ENCODE measurements around the gene EIF2AK3. TPM values are rescaled to one million over a fixed set of nuclear protein-coding genes. Genes with fewer than 3 reads are reported as not detected.

Gene EIF2AK3
- total RNA-seq, 1 experiment from 2014 or later, result 9.8 TPM

- in situ Hi-C loops (cut with HindIII; ENCODE audit: low sequenced_read_pairs), result no loop called here
- no peak for DNase-seq (ENCODE audit: low spot score)
Measured at GRCh38 chr2:88603146-88603545, 24.1 kb downstream of the EIF2AK3 start.

- in situ Hi-C loops (cut with HindIII; ENCODE audit: low sequenced_read_pairs), result no loop called here
Measured at GRCh38 chr2:88602022-88602421, 25.2 kb downstream of the EIF2AK3 start.

GRCh38 chr2:88601286-88601685 lies 26.0 kb downstream of the EIF2AK3 start:
- in situ Hi-C loops (cut with HindIII; ENCODE audit: low sequenced_read_pairs), result no loop called here
- DNase-seq (ENCODE audit: low spot score), result no peak

More at GRCh38 chr2:88602022-88602421, 25.2 kb downstream of the EIF2AK3 start:
- no peak for DNase-seq (ENCODE audit: low spot score)

DNA sequence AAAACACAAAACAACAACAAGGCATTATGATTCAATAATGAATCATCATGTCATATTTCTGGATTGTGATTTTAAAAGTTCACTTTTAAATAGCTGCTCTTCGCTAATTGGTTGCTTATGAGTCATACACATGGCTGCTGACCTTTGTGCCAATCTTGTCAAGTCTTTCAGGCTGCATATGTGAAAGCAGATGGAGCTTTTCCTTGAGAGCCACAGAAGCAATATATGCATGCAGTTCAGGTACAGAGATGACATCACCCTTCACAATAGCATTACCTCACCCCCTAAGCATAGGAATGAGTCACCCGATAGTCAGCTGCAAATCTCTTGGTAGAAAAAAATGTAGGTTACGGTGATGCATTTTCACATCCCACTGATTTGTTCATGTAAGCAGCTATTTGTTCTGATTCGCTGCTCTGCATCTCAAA lies 27.2 kb downstream of the EIF2AK3 start:
- DNase-seq (ENCODE audit: low spot score), result peak; percentile 87

GRCh38 chr2:88599527-88599926 lies 27.7 kb downstream of the EIF2AK3 start:
- no peak for DNase-seq (ENCODE audit: low spot score)
- in situ Hi-C loops (cut with HindIII; ENCODE audit: low sequenced_read_pairs), result no loop called here

More for the DNA sequence above, 27.2 kb downstream of the EIF2AK3 start:
- in situ Hi-C loops (cut with HindIII; ENCODE audit: low sequenced_read_pairs), result no loop called here

GRCh38 chr2:88597168-88597567 lies 30.1 kb downstream of the EIF2AK3 start:
- in situ Hi-C loops (cut with HindIII; ENCODE audit: low sequenced_read_pairs), result no loop called here
- DNase-seq (ENCODE audit: low spot score), result no peak

DNA sequence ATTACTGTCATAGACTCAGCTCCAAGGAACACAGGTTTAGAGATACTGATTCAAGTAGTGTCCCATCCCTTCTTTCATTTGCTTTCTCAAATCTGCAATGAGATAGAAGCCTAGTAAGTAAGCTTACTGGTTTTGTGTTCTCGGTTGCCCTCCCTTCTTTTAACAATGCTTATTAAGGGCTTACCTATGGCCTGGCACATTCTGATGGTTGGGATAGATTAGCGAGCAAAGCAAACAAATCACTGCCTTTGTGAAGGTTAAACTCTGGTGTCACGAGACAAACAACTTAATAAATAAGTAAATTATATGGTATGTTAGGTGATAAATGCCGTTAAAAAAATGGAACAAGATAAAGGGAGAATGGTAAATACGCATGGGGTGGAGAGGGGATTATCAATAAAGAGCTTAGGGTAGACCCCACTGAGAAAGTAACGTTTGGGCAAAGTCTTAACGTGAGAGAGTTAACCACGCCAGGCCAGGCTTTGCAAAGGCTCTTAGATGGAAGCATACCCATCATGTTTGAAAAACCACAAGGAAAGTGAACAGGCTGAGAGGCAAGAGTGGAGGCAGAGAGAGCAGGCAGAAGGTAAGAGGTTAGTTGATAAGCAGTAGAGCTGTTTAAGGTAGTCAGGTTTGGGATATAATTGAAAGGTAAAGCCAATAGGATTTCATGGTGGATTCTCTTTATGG lies 31.0 kb downstream of the EIF2AK3 start:
- in situ Hi-C loops (cut with HindIII; ENCODE audit: low sequenced_read_pairs), result no loop called here
- no peak for DNase-seq (ENCODE audit: low spot score)

DNA sequence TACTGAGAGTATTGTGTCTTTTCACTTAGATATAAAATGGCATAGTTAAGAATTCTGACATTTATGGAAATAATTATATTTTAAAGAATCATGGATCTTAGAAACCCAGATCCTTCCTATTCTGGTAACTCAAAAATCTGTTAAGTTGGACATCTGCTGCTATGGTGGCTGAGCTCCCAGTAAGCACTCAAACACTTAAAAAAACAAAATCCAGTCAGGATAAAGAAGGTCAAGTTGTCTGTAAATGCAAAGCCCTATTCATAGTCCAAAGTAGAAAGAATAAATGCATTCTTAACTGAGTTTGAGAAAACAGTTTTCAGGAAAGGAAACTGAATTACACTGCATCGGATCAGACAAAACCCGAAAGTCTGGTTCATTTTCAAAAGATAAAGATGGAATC lies 35.6 kb downstream of the EIF2AK3 start:
- DNase-seq (ENCODE audit: low spot score), result no peak

GRCh38 chr2:88590998-88591613 lies 36.2 kb downstream of the EIF2AK3 start:
- in situ Hi-C loops (cut with HindIII; ENCODE audit: low sequenced_read_pairs), result no loop called here
- DNase-seq (ENCODE audit: low spot score), result peak; percentile 77

More for the DNA sequence above, 35.6 kb downstream of the EIF2AK3 start:
- in situ Hi-C loops (cut with HindIII; ENCODE audit: low sequenced_read_pairs), result no loop called here

DNA sequence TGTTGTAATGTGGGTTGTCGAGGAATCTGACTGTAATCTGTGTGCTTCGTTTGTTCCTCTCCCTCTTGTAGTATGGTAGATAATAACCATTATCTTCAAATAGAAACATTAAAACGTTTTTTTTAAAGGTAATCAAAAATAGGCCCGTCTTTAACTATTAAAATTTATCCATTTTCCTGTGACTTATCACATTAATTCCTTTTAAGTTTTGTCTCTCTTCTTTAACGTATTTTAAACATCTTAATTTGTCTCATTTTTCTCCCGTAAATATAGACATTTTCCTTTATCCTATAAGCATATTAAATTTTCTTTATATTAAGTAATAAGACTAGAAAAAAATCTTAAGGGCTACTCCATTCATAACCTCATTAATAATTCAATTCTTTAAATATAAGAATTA lies 41.3 kb downstream of the EIF2AK3 start:
- DNase-seq (ENCODE audit: low spot score), result no peak
- in situ Hi-C loops (cut with HindIII; ENCODE audit: low sequenced_read_pairs), result no loop called here

- in situ Hi-C loops (cut with HindIII; ENCODE audit: low sequenced_read_pairs), result no loop called here
- no peak for DNase-seq (ENCODE audit: low spot score)
Measured at GRCh38 chr2:88582030-88582429, 45.2 kb downstream of the EIF2AK3 start.

GRCh38 chr2:88580088-88580487 lies 47.2 kb downstream of the EIF2AK3 start:
- in situ Hi-C loops (cut with HindIII; ENCODE audit: low sequenced_read_pairs), result no loop called here
- peak; percentile 30 for DNase-seq (ENCODE audit: low spot score)

GRCh38 chr2:88575630-88576029 lies 51.6 kb downstream of the EIF2AK3 start:
- DNase-seq (ENCODE audit: low spot score), result no peak
- in situ Hi-C loops (cut with HindIII; ENCODE audit: low sequenced_read_pairs), result no loop called here

GRCh38 chr2:88575051-88575450 lies 52.2 kb downstream of the EIF2AK3 start:
- DNase-seq (ENCODE audit: low spot score), result no peak
- in situ Hi-C loops (cut with HindIII; ENCODE audit: low sequenced_read_pairs), result no loop called here

- DNase-seq (ENCODE audit: low spot score), result no peak
- in situ Hi-C loops (cut with HindIII; ENCODE audit: low sequenced_read_pairs), result no loop called here
Measured at GRCh38 chr2:88574445-88574844, 52.8 kb downstream of the EIF2AK3 start.

DNA sequence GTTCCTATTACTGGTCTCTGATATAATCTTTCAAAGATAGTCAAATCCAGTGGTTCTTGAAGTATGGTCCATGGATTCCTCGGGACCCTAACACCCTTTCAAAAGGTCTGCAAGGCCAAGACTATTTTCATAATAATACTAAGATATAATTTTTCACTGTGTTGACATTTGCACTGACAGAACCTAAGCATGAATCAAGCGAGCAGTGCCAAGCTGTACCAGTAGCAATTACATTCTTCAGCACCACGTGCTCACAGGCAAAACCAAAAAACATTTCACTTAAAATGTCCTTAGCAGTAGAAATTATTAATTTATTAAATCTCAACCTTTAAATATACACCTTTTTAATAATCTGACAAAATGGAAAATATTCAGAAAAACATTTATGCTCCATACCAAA lies 59.1 kb downstream of the EIF2AK3 start:
- in situ Hi-C loops (cut with HindIII; ENCODE audit: low sequenced_read_pairs), result no loop called here
- DNase-seq (ENCODE audit: low spot score), result no peak

GRCh38 chr2:88564402-88564801 lies 62.9 kb downstream of the EIF2AK3 start:
- no peak for DNase-seq (ENCODE audit: low spot score)
- in situ Hi-C loops (cut with HindIII; ENCODE audit: low sequenced_read_pairs), result no loop called here

- in situ Hi-C loops (cut with HindIII; ENCODE audit: low sequenced_read_pairs), result no loop called here
- DNase-seq (ENCODE audit: low spot score), result no peak
Measured at GRCh38 chr2:88563129-88563528, 64.1 kb downstream of the EIF2AK3 start.

DNA sequence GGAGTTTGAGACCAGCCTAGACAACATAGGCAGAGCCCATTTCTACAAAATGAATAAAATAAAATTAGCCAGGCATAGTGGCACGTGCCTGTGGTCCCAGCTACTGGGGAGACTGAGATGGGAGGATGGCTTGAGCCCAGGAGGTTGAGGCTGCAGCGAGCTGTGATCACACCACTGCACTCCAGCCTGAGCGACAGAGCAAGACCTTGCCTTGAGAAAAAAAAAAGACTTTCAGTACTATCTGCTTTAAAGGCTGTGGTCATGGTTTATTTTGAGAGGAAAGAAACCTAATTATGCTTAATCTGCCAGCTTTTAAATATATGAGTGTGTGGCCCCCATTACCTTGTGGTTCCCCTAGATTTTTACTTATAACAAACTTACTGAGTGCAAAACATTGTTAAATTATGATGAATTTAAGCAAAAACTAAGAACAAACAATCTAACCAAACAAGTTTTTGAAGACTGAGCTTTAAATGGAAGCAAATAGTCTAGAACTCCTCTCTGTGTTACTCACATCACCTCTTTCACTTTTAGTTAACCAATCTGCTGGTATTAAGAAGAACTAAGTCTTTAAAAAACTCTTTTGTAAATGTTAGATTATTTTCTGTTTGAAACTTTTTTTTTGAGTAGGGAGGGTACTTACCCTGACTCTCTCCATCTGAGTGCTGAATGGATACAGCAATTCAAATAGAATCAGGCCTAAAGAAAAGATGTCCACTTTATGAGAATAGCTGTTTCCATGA lies 65.4 kb downstream of the EIF2AK3 start:
- in situ Hi-C loops (cut with HindIII; ENCODE audit: low sequenced_read_pairs), result no loop called here
- no peak for DNase-seq (ENCODE audit: low spot score)

GRCh38 chr2:88560619-88561307 lies 66.5 kb downstream of the EIF2AK3 start:
- in situ Hi-C loops (cut with HindIII; ENCODE audit: low sequenced_read_pairs), result no loop called here
- no peak for DNase-seq (ENCODE audit: low spot score)

Measured in G401 (cell line).